NCI-H187 treated with DMSO at 0.1 percent for 48 hours (cell line): Measurements from ENCODE around the gene LRP11.

Source experiments
- DNase-seq: peaks from one replicate; lab custom pipeline; 2025; lab: John Stamatoyannopoulos, UW

The LRP11 gene

DNA sequence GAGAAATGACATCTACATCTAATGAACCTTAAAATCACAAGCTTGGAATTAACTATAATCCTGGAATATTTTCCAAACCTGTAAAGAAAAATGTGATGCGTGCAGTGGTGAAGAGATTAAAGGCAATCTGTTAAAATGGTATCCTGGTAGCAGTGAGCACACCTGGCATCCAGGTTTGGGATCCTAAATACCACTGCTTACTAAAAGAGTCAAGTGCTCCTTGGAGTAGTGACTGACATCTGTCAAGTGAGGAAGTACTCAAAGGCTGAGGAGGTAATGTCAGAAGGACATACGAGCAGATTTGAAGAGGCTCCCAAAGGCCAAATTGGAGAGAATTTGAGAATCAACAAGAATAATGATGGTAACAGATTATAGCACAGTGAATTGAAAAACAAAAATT lies 81.8 kb downstream of the LRP11 start:
- no peak for DNase-seq

DNA sequence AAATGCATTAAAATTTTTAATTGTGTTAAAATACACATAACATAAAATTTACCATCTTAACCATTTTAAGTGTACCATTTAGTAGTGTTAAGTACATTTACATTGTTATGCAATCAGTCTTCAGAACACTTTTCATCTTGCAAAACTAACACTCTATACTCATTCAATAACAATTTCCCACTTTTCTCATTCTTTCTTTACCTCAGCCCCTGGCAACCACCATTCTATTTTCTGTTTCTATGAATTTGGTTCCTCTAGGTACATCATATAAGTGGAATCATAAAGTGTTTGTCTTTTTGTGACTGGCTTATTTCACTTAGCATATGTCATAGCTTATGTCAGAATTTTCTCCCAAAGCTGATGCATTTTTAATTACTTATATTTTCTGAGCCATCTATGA lies 82.4 kb downstream of the LRP11 start:
- DNase-seq: no peak

DNA sequence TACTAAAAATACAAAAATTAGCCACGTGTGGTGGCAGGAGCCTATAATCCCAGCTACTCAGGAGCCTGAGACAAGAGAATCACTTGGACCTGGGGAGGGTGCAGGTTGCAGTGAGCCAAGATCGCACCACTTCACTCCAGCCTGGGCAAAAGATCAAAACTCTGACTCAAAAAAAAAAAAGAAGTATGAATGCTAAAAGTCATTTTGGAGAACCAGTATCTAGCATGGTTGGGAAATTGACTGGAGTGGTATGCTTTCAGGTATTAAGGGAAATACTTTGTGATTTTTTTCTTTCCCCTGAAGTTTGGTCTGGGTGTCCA lies 84.6 kb downstream of the LRP11 start:
- no peak for DNase-seq

DNA sequence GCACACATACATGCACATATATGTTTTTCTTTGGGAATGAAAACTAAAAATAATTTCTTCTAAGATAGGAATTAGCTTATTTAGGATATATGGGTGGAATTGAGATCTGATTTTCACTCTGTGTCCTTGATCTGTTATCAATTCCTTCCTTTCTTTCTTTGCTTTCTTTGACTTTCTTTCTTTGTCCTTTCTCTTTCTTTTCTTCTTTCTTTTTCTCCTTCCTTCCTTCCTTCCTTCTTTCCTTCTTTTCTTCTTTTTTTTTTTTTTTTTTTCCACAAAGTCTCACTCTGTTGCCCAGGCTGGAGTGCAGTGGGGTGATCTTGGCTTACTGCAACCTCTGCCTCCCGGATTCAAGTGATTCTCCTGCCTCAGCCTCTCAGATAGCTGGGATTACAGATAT lies 86.5 kb downstream of the LRP11 start:
- no peak for DNase-seq

DNA sequence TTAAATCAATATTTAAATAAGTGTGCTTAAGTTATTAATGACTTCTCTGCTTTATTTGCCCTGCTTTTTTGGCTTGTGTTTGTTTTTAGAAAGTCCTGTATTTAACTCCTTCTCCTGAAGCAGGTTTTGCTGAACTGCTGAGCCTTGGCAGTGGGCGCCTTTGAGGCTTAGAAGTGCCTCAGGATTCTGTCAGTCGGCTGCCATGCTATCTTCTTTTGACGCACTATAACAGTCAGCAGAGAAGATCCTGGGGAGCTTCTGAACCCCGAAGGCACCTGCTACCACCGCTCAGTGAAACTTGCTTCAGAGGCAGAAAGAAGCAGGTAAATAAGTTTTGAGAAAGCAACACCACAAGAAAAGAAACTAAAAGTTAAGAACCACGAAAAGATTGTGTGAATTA lies 92.2 kb downstream of the LRP11 start:
- DNase-seq: no peak

DNA sequence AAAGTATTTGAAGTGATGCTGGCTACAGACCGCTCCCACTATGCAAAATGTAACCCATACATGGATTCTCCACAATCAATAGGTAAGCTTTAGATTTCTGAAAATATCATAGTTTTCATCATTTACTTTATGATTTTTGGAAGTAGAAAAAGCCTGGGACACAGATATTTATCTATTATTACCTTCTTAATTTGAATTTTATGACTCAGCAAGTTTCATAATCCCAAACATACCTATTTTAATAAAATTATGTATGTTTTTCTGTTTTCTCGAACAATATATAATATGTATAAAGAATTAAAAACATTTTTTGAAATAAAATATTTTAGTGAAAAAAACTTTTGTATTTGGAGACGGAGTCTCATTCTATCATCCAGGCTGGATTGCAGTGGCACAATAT lies 93.0 kb downstream of the LRP11 start:
- no peak for DNase-seq

DNA sequence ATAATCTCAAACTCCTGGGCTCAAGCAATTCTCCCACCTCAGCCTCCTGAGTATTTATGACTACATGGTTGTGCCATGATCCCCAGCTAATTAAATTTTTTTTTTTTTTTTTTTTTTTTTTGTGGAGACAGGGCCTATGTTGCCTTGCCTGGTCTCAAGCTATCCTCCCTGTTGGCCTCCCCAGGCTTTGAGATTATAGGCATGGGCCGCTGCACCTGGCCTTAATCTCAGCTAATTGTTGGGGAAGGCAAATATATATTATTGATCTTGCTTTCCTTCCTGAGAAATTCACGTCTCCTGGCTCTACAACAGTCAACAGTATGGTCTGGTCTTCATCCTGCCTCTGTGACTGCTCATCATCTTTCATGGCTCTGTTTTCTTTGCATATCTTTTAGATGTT lies 94.5 kb downstream of the LRP11 start:
- DNase-seq: no peak
